ENCODE measurements around the gene HBQ1.
"Not testable (repeated sequence)": the region's sequence is repeated elsewhere in the genome, so short reads cannot be mapped to it uniquely, and the experiment has no call there.

The HBQ1 gene

DNA sequence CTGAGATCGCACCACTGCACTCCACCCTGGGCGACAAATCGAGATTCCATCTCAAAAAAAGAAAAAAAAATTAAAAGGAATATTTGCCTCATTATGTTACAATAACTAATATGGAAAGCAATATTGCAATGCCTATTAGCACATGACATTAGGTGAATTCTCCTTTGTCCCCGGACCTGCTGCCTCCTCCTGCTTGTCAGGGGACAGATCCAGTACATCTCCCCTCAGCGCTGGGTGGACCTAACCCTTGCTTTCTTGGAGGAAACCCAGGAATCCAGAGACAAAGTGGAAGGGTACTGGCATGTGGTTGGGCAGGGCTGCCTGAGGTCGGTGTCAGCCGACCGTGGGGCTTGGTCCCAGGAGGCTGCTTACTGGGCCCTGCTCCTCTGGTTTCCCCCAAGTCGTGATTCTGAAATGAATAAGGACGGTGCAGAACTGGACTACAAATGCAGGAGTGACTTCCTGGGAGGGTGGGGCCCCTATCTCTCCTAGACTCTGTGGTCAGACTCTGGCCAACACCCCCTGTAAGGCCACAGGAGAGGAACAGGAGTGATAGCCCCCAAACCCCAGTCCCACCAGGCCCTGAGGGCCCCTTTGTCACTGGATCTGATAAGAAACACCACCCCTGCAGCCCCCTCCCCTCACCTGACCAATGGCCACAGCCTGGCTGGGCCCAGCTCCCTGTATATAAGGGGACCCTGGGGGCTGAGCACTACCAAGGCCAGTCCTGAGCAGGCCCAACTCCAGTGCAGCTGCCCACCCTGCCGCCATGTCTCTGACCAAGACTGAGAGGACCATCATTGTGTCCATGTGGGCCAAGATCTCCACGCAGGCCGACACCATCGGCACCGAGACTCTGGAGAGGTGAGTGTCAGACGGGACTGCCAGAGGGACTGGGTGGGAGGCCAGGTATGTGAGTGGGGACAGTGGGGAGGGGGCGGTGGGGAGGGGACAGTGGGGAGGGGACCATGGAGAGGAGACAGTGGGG, 27.8 kb upstream of the HBQ1 start, which contains the start of gene HBZ:
Gene HBZ, plus strand, starts transcription at position 504 of the 988 bp plus-strand sequence. Its CDS starts 266 bp downstream, at position 770.
- DNase-seq (ENCODE audit: low read depth in 1 of 2, low spot score in 1 of 2): no peak
- TF ChIP-seq JUND (IDR thresholded peaks at IDR 0.05; ENCODE audit: low read depth): no peak
- in situ Hi-C loops (cut with HindIII; ENCODE audit: low pct_unique_long_range_greater_than_20kb, low sequenced_read_pairs): no loop called here

DNA sequence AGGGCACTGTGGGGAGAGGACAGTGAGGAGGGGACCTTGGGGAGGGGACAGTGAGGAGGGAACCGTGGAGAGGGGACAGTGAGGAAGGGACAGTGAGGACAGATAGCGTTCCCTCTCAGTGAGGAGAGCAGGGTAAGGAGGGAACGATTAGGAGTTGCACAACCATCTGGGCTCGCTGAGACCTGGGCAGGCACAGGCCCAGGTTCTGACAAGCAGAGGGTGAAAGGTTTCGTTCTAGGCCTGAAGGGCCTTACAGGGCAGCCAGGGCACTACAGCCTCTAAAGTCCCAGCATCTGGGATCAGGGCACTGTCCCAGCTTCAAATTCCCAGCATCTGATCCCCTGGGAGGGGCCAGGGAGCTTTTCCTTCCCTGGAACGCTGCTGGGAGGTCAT, 27.1 kb upstream of the HBQ1 start:
- in situ Hi-C loops (cut with HindIII; ENCODE audit: low pct_unique_long_range_greater_than_20kb, low sequenced_read_pairs); DNase-seq (ENCODE audit: low read depth in 1 of 2, low spot score in 1 of 2): not testable (repeated sequence)

DNA sequence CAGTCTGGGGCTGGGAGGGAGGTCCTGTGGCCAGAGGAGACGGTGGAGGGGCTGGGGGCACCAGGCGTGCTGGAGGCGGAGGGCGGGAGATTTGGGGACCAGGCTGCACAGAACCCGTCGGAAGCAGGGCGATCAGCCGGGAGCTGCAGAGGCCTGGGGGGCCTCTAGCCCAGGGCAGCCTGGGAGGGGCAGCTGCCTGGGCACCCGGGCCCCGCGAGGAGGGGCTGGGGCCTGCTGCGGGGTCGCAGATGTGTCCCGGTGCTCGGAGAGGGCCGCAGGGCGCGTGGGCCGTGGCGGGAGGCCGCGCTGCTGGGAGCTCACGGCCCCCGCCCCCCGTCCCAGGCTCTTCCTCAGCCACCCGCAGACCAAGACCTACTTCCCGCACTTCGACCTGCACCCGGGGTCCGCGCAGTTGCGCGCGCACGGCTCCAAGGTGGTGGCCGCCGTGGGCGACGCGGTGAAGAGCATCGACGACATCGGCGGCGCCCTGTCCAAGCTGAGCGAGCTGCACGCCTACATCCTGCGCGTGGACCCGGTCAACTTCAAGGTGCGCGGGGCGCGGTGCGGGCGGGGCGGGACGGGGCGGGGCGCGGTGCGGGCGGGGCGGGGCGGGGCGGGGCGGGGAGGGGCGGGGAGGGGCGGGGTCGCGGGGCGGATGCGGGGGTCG, 26.6 kb upstream of the HBQ1 start:
- DNase-seq (ENCODE audit: low read depth in 1 of 2, low spot score in 1 of 2); in situ Hi-C loops (cut with HindIII; ENCODE audit: low pct_unique_long_range_greater_than_20kb, low sequenced_read_pairs): not testable (repeated sequence)

GRCh38 chr16:154217-155030, 25.8 kb upstream of the HBQ1 start:
- no peak for TF ChIP-seq JUND (IDR thresholded peaks at IDR 0.05; ENCODE audit: low read depth)
- peak; percentile 68 to 69 for DNase-seq (ENCODE audit: low read depth in 1 of 2, low spot score in 1 of 2)
- in situ Hi-C loops (cut with HindIII; ENCODE audit: low pct_unique_long_range_greater_than_20kb, low sequenced_read_pairs): no loop called here

- no peak for TF ChIP-seq JUND (IDR thresholded peaks at IDR 0.05; ENCODE audit: low read depth)
- no peak for DNase-seq (ENCODE audit: low read depth in 1 of 2, low spot score in 1 of 2)
- in situ Hi-C loops (cut with HindIII; ENCODE audit: low pct_unique_long_range_greater_than_20kb, low sequenced_read_pairs): no loop called here
Measured at GRCh38 chr16:155031-155398, 25.2 kb upstream of the HBQ1 start.

GRCh38 chr16:159136-159849, 21.0 kb upstream of the HBQ1 start:
- in situ Hi-C loops (cut with HindIII; ENCODE audit: low pct_unique_long_range_greater_than_20kb, low sequenced_read_pairs): no loop called here
- no peak for TF ChIP-seq JUND (IDR thresholded peaks at IDR 0.05; ENCODE audit: low read depth)
- no peak for DNase-seq (ENCODE audit: low read depth in 1 of 2, low spot score in 1 of 2)

- DNase-seq (ENCODE audit: low read depth in 1 of 2, low spot score in 1 of 2); in situ Hi-C loops (cut with HindIII; ENCODE audit: low pct_unique_long_range_greater_than_20kb, low sequenced_read_pairs): not testable (repeated sequence)
Measured at GRCh38 chr16:160242-160641, 20.0 kb upstream of the HBQ1 start.

- no peak for TF ChIP-seq JUND (IDR thresholded peaks at IDR 0.05; ENCODE audit: low read depth)
- DNase-seq (ENCODE audit: low read depth in 1 of 2, low spot score in 1 of 2): no peak
- in situ Hi-C loops (cut with HindIII; ENCODE audit: low pct_unique_long_range_greater_than_20kb, low sequenced_read_pairs): no loop called here
Measured at GRCh38 chr16:160691-161190, 19.5 kb upstream of the HBQ1 start.

DNA sequence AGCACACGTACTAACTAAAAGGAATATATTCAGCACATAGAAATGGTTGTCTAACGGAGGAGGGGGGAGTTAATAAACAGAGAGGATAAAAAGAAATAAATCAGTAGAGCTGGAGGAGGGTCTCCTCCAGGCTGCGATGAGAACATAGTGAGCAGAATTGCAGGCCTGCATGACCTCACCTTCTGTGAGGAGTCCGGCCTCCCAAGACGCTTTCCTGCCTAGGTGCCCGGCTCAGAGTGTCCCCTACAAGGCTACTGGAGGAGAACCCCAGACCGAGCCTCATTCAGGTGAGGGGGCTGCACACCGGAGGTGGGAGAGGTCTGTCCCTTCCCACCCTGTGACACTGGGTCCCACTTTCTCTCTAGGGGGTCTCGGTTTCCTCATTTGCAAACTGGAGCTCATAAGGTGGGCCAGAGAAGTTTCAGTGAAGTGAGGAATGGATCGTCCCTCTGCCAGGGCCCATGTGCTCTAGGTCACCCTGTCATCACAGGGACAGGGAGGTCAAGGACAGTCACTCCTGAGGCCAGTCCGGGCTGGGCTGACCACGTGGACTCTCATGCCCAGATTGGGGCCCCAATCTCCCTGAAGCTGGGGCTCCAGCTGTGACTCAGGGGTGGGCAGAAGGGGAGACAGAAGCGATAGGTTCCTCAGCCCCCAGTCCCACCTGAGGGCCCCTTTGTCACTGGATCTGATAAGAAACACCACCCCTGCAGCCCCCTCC, 17.8 kb upstream of the HBQ1 start:
- no peak for DNase-seq (ENCODE audit: low read depth in 1 of 2, low spot score in 1 of 2)
- in situ Hi-C loops (cut with HindIII; ENCODE audit: low pct_unique_long_range_greater_than_20kb, low sequenced_read_pairs): no loop called here
- TF ChIP-seq JUND (IDR thresholded peaks at IDR 0.05; ENCODE audit: low read depth): no peak

- in situ Hi-C loops (cut with HindIII; ENCODE audit: low pct_unique_long_range_greater_than_20kb, low sequenced_read_pairs); DNase-seq (ENCODE audit: low read depth in 1 of 2, low spot score in 1 of 2): not testable (repeated sequence)
Measured at GRCh38 chr16:163139-163538, 17.1 kb upstream of the HBQ1 start.

- DNase-seq (ENCODE audit: low read depth in 1 of 2, low spot score in 1 of 2); in situ Hi-C loops (cut with HindIII; ENCODE audit: low pct_unique_long_range_greater_than_20kb, low sequenced_read_pairs): not testable (repeated sequence)
Measured at GRCh38 chr16:163696-164095, 16.6 kb upstream of the HBQ1 start.

GRCh38 chr16:164134-164823, 16.0 kb upstream of the HBQ1 start:
- DNase-seq (ENCODE audit: low read depth in 1 of 2, low spot score in 1 of 2); in situ Hi-C loops (cut with HindIII; ENCODE audit: low pct_unique_long_range_greater_than_20kb, low sequenced_read_pairs): not testable (repeated sequence)

Measured in T47D (cell line).